ENCODE results near the gene LZTS2. TPM values are rescaled to one million over a fixed set of nuclear protein-coding genes. Genes with fewer than 3 reads are reported as not detected.

The LZTS2 gene
- total RNA-seq, 1 experiment from 2014 or later, result 49.1 TPM

- peaks cover 33% of the 10 kb centered on the region for H3K36me3 ChIP-seq (ENCODE audit: insufficient read depth, low read length, poor library complexity, severe bottlenecking)
Observed at GRCh38 chr10:100963826-100964225, 35.8 kb upstream of the LZTS2 start.

DNA sequence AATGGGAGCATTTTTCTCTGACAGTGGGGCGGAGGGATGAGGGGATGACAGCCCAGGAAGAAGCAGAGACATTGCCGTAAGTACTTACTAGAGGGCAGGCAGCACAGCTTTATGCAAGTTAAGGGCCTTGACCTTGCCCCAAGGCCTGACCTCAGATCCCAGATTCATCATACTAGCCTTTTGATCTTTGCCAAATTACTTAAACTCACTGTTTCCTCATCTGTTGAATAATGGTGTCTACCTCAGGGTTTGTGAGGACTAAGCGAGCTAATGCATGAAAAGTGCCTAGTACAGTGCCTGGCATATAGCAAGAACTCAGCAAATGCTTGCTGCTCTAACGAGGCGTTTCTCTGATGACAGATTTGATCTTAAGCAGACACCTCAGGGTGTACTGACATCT, 33.8 kb upstream of the LZTS2 start:
- Histone ChIP-seq H3K4me1 (ENCODE audit: insufficient read depth, low read length, poor library complexity, severe bottlenecking) (peaks cover 14% of the 10 kb centered on the region), H3K4me3 (ENCODE audit: low read depth, low read length, poor library complexity, severe bottlenecking) (no peak overlapping the region), H3K27ac (ENCODE audit: low read depth, low read length, poor library complexity, severe bottlenecking) (no peak overlapping the region), H3K9me3 (ENCODE audit: low read depth, low read length, poor library complexity, severe bottlenecking) (no peaks in the 10 kb centered on the region), H3K27me3 (replicated peaks; ENCODE audit: insufficient read depth, low read depth, low read length, poor library complexity) (no peaks in the 10 kb centered on the region), H3K36me3 (ENCODE audit: insufficient read depth, low read length, poor library complexity, severe bottlenecking) (peaks cover 17% of the 10 kb centered on the region)
- POLR2A ChIA-PET (ENCODE audit: low non-redundant PET), result no interaction called here
- no TSS peak for BruUV-seq (replicated peaks)
- TF ChIP-seq, protein P1, sequence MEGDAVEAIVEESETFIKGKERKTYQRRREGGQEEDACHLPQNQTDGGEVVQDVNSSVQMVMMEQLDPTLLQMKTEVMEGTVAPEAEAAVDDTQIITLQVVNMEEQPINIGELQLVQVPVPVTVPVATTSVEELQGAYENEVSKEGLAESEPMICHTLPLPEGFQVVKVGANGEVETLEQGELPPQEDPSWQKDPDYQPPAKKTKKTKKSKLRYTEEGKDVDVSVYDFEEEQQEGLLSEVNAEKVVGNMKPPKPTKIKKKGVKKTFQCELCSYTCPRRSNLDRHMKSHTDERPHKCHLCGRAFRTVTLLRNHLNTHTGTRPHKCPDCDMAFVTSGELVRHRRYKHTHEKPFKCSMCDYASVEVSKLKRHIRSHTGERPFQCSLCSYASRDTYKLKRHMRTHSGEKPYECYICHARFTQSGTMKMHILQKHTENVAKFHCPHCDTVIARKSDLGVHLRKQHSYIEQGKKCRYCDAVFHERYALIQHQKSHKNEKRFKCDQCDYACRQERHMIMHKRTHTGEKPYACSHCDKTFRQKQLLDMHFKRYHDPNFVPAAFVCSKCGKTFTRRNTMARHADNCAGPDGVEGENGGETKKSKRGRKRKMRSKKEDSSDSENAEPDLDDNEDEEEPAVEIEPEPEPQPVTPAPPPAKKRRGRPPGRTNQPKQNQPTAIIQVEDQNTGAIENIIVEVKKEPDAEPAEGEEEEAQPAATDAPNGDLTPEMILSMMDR (conservative IDR thresholded peaks at IDR 0.05; ENCODE audit: low read depth, low read length), result no peak
- intact Hi-C loops (cut with micrococcal nuclease; ENCODE audit: unreplicated experiment), result no loop called here
- CTCF ChIA-PET, result no interaction called here
- no peak for DNase-seq (ENCODE audit: low spot score)

More at GRCh38 chr10:100963826-100964225, 35.8 kb upstream of the LZTS2 start:
- no peaks in the 10 kb centered on the region for H3K27me3 ChIP-seq (replicated peaks; ENCODE audit: insufficient read depth, low read depth, low read length, poor library complexity)
- intact Hi-C loops (cut with micrococcal nuclease; ENCODE audit: unreplicated experiment), result no loop called here
- no peak for DNase-seq (ENCODE audit: low spot score)
- ChIA-PET POLR2A (ENCODE audit: low non-redundant PET) (no interaction called here), CTCF (no interaction called here)
- H3K27ac ChIP-seq (ENCODE audit: low read depth, low read length, poor library complexity, severe bottlenecking), result no peak overlapping the region
- no peaks in the 10 kb centered on the region for H3K9me3 ChIP-seq (ENCODE audit: low read depth, low read length, poor library complexity, severe bottlenecking)
- H3K4me1 ChIP-seq (ENCODE audit: insufficient read depth, low read length, poor library complexity, severe bottlenecking), result peaks cover 9% of the 10 kb centered on the region
- no peak for TF ChIP-seq EZH2 (IDR thresholded peaks at IDR 0.05; ENCODE audit: borderline replicate concordance, low read depth, low read length, poor library complexity, severe bottlenecking)
- TF ChIP-seq, protein P1 (conservative IDR thresholded peaks at IDR 0.05; ENCODE audit: low read depth, low read length), result no peak
- BruUV-seq (replicated peaks), result no TSS peak
- no peak overlapping the region for H3K4me3 ChIP-seq (ENCODE audit: low read depth, low read length, poor library complexity, severe bottlenecking)

DNA sequence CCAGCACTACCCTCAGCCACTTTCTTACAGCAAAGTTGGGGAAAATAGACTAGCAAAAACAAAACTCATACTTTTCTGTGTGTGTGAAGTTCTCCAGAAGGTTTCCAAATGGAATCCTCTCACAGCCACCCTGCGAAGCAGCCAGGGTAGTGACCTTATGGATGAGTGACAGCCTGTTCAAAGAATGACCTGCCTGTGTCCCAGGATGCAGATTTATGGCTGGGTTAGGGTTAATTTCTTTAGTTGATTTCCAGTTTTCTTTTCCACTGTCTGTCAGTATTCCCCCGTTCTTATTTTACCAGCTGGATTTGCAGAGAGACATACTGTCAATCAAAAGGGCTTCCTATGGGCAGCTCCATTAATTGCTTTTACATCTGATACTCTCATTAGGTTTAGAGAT, 32.7 kb upstream of the LZTS2 start:
- no peaks in the 10 kb centered on the region for H3K27me3 ChIP-seq (replicated peaks; ENCODE audit: insufficient read depth, low read depth, low read length, poor library complexity)
- intact Hi-C loops (cut with micrococcal nuclease; ENCODE audit: unreplicated experiment), result no loop called here
- peaks cover 6% of the 10 kb centered on the region for H3K4me1 ChIP-seq (ENCODE audit: insufficient read depth, low read length, poor library complexity, severe bottlenecking)
- H3K9me3 ChIP-seq (ENCODE audit: low read depth, low read length, poor library complexity, severe bottlenecking), result no peaks in the 10 kb centered on the region
- no peak overlapping the region for H3K27ac ChIP-seq (ENCODE audit: low read depth, low read length, poor library complexity, severe bottlenecking)
- BruUV-seq (replicated peaks), result no TSS peak
- DNase-seq (ENCODE audit: low spot score), result no peak
- ChIA-PET CTCF (no interaction called here), POLR2A (ENCODE audit: low non-redundant PET) (no interaction called here)
- peaks cover 12% of the 10 kb centered on the region for H3K36me3 ChIP-seq (ENCODE audit: insufficient read depth, low read length, poor library complexity, severe bottlenecking)
- TF ChIP-seq, protein P1 (conservative IDR thresholded peaks at IDR 0.05; ENCODE audit: low read depth, low read length), result no peak
- TF ChIP-seq EZH2 (IDR thresholded peaks at IDR 0.05; ENCODE audit: borderline replicate concordance, low read depth, low read length, poor library complexity, severe bottlenecking), result no peak
- no peak overlapping the region for H3K4me3 ChIP-seq (ENCODE audit: low read depth, low read length, poor library complexity, severe bottlenecking)
